ENCODE data around the gene BZW1. TPM values are rescaled to one million over a fixed set of nuclear protein-coding genes. Genes with fewer than 3 reads are reported as not detected.
A peak's percentile ranks its signal among the peaks of the same experiment; 100 is the strongest.

The BZW1 gene
- total and polyA plus RNA-seq, 7 donors, result 52.5 to 223 (median 120) TPM

GRCh38 chr2:200787351-200788120, 24.2 kb upstream of the BZW1 start:
- ATAC-seq (peak; percentile 63 to 83 (median 76)), DNase-seq (no peak)
- Histone ChIP-seq H3K9me3 (no peaks in the 10 kb centered on the region), H3K4me1 (no peaks in the 10 kb centered on the region), H3K27me3 (ENCODE audit: insufficient read depth in 3 of 3, low read length in 2 of 3) (no peaks in the 10 kb centered on the region), H3K36me3 (ENCODE audit: insufficient read depth in 1 of 2, low read depth in 1 of 2) (no peaks in the 10 kb centered on the region), H3K4me3 (no peak overlapping the region), H3K27ac (peak overlapping the region; percentile 25)
- TF ChIP-seq CTCF (IDR thresholded peaks at IDR 0.05), result no peak
- intact Hi-C loops (cut with DNase I), result no loop called here
- WGBS, 3 donors, result 53 to 73% (median 61%) methylated on average over 16 of the region's 16 CpGs

- no peaks in the 10 kb centered on the region for H3K36me3 ChIP-seq (ENCODE audit: insufficient read depth in 1 of 2, low read depth in 1 of 2)
- WGBS, 3 donors, result 87 to 96% (median 89%) methylated on average over 6 of the region's 6 CpGs
- ATAC-seq (peak in 3 of 4 donors; percentile 19 to 32 (median 23)), DNase-seq (no peak)
- intact Hi-C loops (cut with DNase I), result no loop called here
- no peaks in the 10 kb centered on the region for H3K9me3 ChIP-seq
- H3K27me3 ChIP-seq (ENCODE audit: insufficient read depth in 3 of 3, low read length in 2 of 3), result no peaks in the 10 kb centered on the region
- no peak for TF ChIP-seq CTCF (IDR thresholded peaks at IDR 0.05)
- H3K27ac ChIP-seq, result peak overlapping the region; percentile 25
- no peak overlapping the region for H3K4me3 ChIP-seq
- H3K4me1 ChIP-seq, result no peaks in the 10 kb centered on the region
Measured at GRCh38 chr2:200788121-200788718, 23.5 kb upstream of the BZW1 start.

- DNase-seq (no peak), ATAC-seq (no peak)
- H3K27me3 ChIP-seq (ENCODE audit: insufficient read depth in 3 of 3, low read length in 2 of 3), result no peaks in the 10 kb centered on the region
- H3K4me3 ChIP-seq, result no peak overlapping the region
- H3K4me1 ChIP-seq, result no peaks in the 10 kb centered on the region
- no peak overlapping the region for H3K27ac ChIP-seq
- no peaks in the 10 kb centered on the region for H3K36me3 ChIP-seq (ENCODE audit: insufficient read depth in 1 of 2, low read depth in 1 of 2)
- no peaks in the 10 kb centered on the region for H3K9me3 ChIP-seq
- no peak for TF ChIP-seq CTCF (IDR thresholded peaks at IDR 0.05)
- intact Hi-C loops (cut with DNase I), result no loop called here
- WGBS, 3 donors, result 24 to 39% (median 38%) methylated on average over 1 of the region's 1 CpG
Measured at GRCh38 chr2:200790185-200790584, 21.5 kb upstream of the BZW1 start.

- no peaks in the 10 kb centered on the region for H3K4me1 ChIP-seq
- no peak for TF ChIP-seq CTCF (IDR thresholded peaks at IDR 0.05)
- intact Hi-C loops (cut with DNase I), result no loop called here
- no peaks in the 10 kb centered on the region for H3K27me3 ChIP-seq (ENCODE audit: insufficient read depth in 3 of 3, low read length in 2 of 3)
- H3K36me3 ChIP-seq (ENCODE audit: insufficient read depth in 1 of 2, low read depth in 1 of 2), result no peaks in the 10 kb centered on the region
- H3K9me3 ChIP-seq, result no peaks in the 10 kb centered on the region
- no peak overlapping the region for H3K27ac ChIP-seq
- H3K4me3 ChIP-seq, result no peak overlapping the region
- DNase-seq (no peak), ATAC-seq (no peak)
Measured at GRCh38 chr2:200791905-200792304, 19.8 kb upstream of the BZW1 start.
